Astrocyte of the cerebellum (primary cell): ENCODE data around the gene CYYR1.
A peak's percentile ranks its signal among the peaks of the same experiment; 100 is the strongest.

Experiments
- DNase-seq: peaks from one replicate; pipeline ENCODE4 v3.0.0-alpha.2; 2011; ENCODE audit warnings: low read depth
- H3K4me3 ChIP-seq: 2 replicates; pipeline ENCODE4 v1.5.1; 2011; ENCODE audit warnings: mild to moderate bottlenecking, low read depth, low read length, moderate library complexity
- in situ Hi-C: cut with HindIII; loops from 2 replicates; pipeline ENCODE4 v1.10.0; 2017; ENCODE audit warnings: low sequenced_read_pairs
- TF ChIP-seq, protein P1 (sequence below): IDR thresholded peaks from 2 replicates; pipeline ENCODE4 v1.5.1; 2012; ENCODE audit warnings: low read length, low read depth, moderate library complexity, mild to moderate bottlenecking; ENCODE audit errors: missing control alignments

Gene CYYR1

GRCh38 chr21:26528882-26529281, 44.2 kb downstream of the CYYR1 start:
- no peak overlapping the region for H3K4me3 ChIP-seq
- TF ChIP-seq, protein P1, sequence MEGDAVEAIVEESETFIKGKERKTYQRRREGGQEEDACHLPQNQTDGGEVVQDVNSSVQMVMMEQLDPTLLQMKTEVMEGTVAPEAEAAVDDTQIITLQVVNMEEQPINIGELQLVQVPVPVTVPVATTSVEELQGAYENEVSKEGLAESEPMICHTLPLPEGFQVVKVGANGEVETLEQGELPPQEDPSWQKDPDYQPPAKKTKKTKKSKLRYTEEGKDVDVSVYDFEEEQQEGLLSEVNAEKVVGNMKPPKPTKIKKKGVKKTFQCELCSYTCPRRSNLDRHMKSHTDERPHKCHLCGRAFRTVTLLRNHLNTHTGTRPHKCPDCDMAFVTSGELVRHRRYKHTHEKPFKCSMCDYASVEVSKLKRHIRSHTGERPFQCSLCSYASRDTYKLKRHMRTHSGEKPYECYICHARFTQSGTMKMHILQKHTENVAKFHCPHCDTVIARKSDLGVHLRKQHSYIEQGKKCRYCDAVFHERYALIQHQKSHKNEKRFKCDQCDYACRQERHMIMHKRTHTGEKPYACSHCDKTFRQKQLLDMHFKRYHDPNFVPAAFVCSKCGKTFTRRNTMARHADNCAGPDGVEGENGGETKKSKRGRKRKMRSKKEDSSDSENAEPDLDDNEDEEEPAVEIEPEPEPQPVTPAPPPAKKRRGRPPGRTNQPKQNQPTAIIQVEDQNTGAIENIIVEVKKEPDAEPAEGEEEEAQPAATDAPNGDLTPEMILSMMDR: no peak
- in situ Hi-C loops: no loop called here
- DNase-seq: no peak

DNA sequence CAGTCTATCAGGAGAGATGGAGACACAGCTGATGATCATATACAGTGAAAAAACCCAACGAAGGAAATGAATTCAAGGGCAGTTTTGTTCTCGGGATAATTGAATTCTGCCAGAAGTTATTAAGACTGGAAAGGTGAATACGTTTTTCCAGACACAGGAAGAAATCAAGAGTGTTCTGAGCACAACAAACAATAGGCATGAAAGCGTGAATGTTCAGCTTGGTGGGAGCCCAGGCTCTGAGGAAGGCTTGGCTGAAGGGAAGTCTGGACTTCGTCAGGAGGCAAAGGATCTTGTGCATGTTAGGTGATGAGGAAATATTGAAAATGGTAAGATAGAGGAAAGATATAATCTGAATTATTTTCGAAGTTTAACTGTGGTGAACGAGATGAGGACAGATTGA, 50.4 kb downstream of the CYYR1 start:
- no peak overlapping the region for H3K4me3 ChIP-seq
- TF ChIP-seq, protein P1: no peak
- no peak for DNase-seq
- in situ Hi-C loops: no loop called here

DNA sequence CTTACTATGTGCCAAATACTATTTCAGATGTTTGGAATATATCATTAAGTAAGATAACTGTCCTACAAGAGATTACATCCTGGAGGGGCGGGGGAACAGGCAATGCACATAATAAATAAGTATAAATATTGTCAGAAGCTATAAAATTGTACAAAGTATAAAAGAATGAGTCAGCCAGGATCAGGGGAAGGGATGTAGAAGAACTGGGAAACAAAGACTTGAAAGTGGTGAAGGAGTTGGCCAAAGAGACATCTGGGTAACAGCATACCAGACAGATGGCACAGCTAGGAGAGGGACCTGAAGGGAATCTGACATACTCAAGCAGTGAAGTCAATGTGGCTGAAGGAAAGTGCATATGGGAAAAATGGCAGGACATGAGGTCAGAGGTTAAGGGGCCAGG, 53.9 kb downstream of the CYYR1 start:
- in situ Hi-C loops: no loop called here
- TF ChIP-seq, protein P1: no peak
- H3K4me3 ChIP-seq: no peak overlapping the region
- DNase-seq: no peak

- in situ Hi-C loops: no loop called here
- no peak for DNase-seq
These were observed 57.8 kb downstream of the CYYR1 start for GRCh38 chr21:26515257-26515656.

DNA sequence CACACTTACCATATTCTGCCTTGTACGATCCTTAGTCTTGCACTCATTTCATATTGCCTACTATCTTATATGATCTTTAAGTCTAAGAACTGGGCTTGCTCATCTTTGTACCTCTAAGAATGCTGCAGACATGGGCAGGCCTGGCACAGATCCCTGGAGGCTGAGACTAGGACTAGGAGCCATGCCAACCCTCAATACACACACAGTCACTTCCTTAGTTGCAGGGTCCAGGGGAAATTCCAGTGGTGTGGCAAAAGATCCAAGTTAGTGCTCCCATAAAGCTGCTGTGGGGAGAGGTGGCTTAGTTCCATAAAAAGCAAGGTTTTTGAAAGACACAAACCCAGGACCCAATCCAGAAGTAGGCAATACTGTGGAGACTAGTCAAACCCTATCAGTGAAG, 59.9 kb downstream of the CYYR1 start:
- in situ Hi-C loops: no loop called here
- TF ChIP-seq, protein P1: no peak
- peak; percentile 90 for DNase-seq
- no peak overlapping the region for H3K4me3 ChIP-seq

More at GRCh38 chr21:26515257-26515656, 57.8 kb downstream of the CYYR1 start:
- no peak overlapping the region for H3K4me3 ChIP-seq
- TF ChIP-seq, protein P1: no peak

DNA sequence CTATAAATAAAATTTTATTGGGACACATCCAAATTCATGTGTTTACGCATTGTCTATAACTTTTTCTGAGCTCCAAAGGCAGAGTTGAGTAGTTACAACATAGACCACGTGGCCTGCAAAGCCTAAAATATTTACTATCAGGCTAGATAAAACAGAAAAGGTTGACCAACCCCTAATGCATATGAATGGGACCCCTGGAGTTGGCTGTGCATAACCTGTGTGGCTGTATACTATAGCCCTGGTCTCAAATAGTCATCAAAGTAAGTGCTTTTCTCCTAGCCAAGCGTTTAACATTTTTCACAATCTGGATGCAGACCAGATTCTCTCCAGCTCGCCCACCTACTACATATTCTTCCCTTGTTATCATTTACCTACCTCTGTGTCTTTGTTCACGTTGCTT, 60.4 kb downstream of the CYYR1 start:
- in situ Hi-C loops: no loop called here
- H3K4me3 ChIP-seq: no peak overlapping the region
- no peak for DNase-seq
- TF ChIP-seq, protein P1: no peak

DNA sequence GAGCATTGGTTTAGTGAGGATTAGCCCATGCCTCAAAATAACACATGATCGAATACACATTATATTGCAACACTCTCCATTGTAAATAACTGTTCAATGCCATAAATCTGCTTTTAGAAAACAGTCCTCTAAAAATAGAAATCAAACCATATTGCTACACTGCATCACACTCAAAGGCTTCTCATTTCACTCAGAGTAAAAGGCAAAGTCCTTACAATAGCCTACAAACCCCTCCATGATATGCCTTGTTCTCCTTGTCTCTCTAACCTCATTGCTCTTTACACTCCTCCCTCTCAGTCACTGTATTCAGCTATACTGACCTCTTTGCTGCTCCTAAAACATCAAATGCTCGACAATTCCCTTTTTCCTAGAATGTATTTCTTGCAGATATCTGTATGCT, 64.2 kb downstream of the CYYR1 start:
- TF ChIP-seq, protein P1: no peak
- in situ Hi-C loops: no loop called here
- no peak overlapping the region for H3K4me3 ChIP-seq
- DNase-seq: no peak
